AG09319 (cell line): Measurements from ENCODE around the gene AXIN2.

Experiments
- DNase-seq: peaks from one replicate; pipeline ENCODE4 v3.0.0-alpha.2; 2010; ENCODE audit warnings: low read depth; ENCODE audit errors: extremely low read depth
- CTCF ChIP-seq: IDR thresholded peaks from 2 replicates; pipeline ENCODE4 v1.5.1; 2011; ENCODE audit warnings: low read depth, mild to moderate bottlenecking, inconsistent platforms, low read length, moderate library complexity

Gene AXIN2

GRCh38 chr17:65538675-65539529 is 22.5 kb downstream of the AXIN2 start:
- no peak for TF ChIP-seq CTCF
- DNase-seq = no peak

GRCh38 chr17:65537845-65538674 is 23.4 kb downstream of the AXIN2 start:
- no peak for TF ChIP-seq CTCF
- DNase-seq = no peak

- DNase-seq = no peak
- no peak for TF ChIP-seq CTCF
These were observed 24.1 kb downstream of the AXIN2 start for GRCh38 chr17:65537343-65537844.

GRCh38 chr17:65536573-65537342 is 24.7 kb downstream of the AXIN2 start:
- no peak for TF ChIP-seq CTCF

GRCh38 chr17:65535777-65536572 is 25.5 kb downstream of the AXIN2 start:
- no peak for DNase-seq
- TF ChIP-seq CTCF = no peak

More at GRCh38 chr17:65536573-65537342, 24.7 kb downstream of the AXIN2 start:
- DNase-seq = no peak

GRCh38 chr17:65533852-65534457 is 27.5 kb downstream of the AXIN2 start:
- TF ChIP-seq CTCF = no peak
- no peak for DNase-seq
